Eye (tissue), 1 donor: ENCODE data around the gene CDK6.
A peak's percentile ranks its signal among the peaks of the same experiment; 100 is the strongest.
"Not testable (repeated sequence)": the region's sequence is repeated elsewhere in the genome, so short reads cannot be mapped to it uniquely, and the experiment has no call there.

ENCODE experiments used
- DNase-seq: peaks from one replicate; pipeline ENCODE4 v3.0.0-alpha.2; 2015

The CDK6 gene

GRCh38 chr7:92614660-92615174, 221.7 kb downstream of the CDK6 start:
- DNase-seq = no peak

- DNase-seq = no peak
Measured at GRCh38 chr7:92613720-92614119, 222.7 kb downstream of the CDK6 start.

GRCh38 chr7:92613214-92613613, 223.2 kb downstream of the CDK6 start:
- DNase-seq = no peak

- DNase-seq = no peak
Measured at GRCh38 chr7:92612501-92612900, 223.9 kb downstream of the CDK6 start.

- no peak for DNase-seq
Measured at GRCh38 chr7:92611735-92612134, 224.6 kb downstream of the CDK6 start.

GRCh38 chr7:92609921-92610518, 226.4 kb downstream of the CDK6 start:
- no peak for DNase-seq

GRCh38 chr7:92608380-92609322, 227.7 kb downstream of the CDK6 start:
- peak; percentile 45 for DNase-seq

GRCh38 chr7:92606985-92607384, 229.4 kb downstream of the CDK6 start:
- DNase-seq = no peak

GRCh38 chr7:92604517-92604916, 231.9 kb downstream of the CDK6 start:
- DNase-seq = not testable (repeated sequence)

GRCh38 chr7:92603089-92603445, 233.3 kb downstream of the CDK6 start:
- DNase-seq = no peak

GRCh38 chr7:92602352-92603088, 233.9 kb downstream of the CDK6 start:
- DNase-seq = no peak

- DNase-seq = no peak
Measured at GRCh38 chr7:92598310-92598981, 237.9 kb downstream of the CDK6 start.

- DNase-seq = no peak
Measured at GRCh38 chr7:92595281-92595680, 241.1 kb downstream of the CDK6 start.

- DNase-seq = no peak
Measured at GRCh38 chr7:92594746-92595145, 241.6 kb downstream of the CDK6 start.

- DNase-seq = peak; percentile 30
Measured at GRCh38 chr7:92590711-92591310, 245.6 kb downstream of the CDK6 start.

- DNase-seq = no peak
Measured at GRCh38 chr7:92589056-92589455, 247.3 kb downstream of the CDK6 start.

- no peak for DNase-seq
Measured at GRCh38 chr7:92588561-92588960, 247.8 kb downstream of the CDK6 start.

GRCh38 chr7:92586841-92587240, 249.5 kb downstream of the CDK6 start:
- no peak for DNase-seq

GRCh38 chr7:92586403-92586802, 250.0 kb downstream of the CDK6 start:
- no peak for DNase-seq

- no peak for DNase-seq
Measured at GRCh38 chr7:92584953-92585352, 251.4 kb downstream of the CDK6 start.

GRCh38 chr7:92582948-92583347, 253.4 kb downstream of the CDK6 start:
- DNase-seq = no peak

- no peak for DNase-seq
Measured at GRCh38 chr7:92576296-92576695, 260.1 kb downstream of the CDK6 start.
